Esophagus muscularis mucosa (tissue), 4 donors: ENCODE results near the gene RRH.

Experiments used
- EP300 ChIP-seq: sonication (generic); formaldehyde crosslinking; IDR thresholded peaks from one replicate; pipeline ENCODE4 v1.6.1; 2017; ENCODE audit warnings: antibody characterized with exemption
- POLR2A ChIP-seq: fragments of 450-650 bp; IDR thresholded peaks from one replicate; pipeline ENCODE4 v1.6.1; 2017; ENCODE audit warnings: antibody characterized with exemption, moderate library complexity, mild to moderate bottlenecking, low read depth
- POLR2AphosphoS5 ChIP-seq, 2 donors: sonication (generic); formaldehyde crosslinking; IDR thresholded peaks; one replicate each; pipeline ENCODE4 v1.6.1; 2017; ENCODE audit warnings: antibody characterized with exemption in 2 of 2
- TF ChIP-seq, protein P1 (sequence below), 3 experiments: fragments of 200-600 bp in 2 of 3; fragments of 450-650 bp in 1 of 3; sonication (generic) in 2 of 3; IDR thresholded peaks; one replicate each; pipeline ENCODE4 v1.5.1; 2017 to 2019; ENCODE audit warnings: antibody characterized with exemption in 3 of 3, mild to moderate bottlenecking in 2 of 3, moderate library complexity in 1 of 3

DNA sequence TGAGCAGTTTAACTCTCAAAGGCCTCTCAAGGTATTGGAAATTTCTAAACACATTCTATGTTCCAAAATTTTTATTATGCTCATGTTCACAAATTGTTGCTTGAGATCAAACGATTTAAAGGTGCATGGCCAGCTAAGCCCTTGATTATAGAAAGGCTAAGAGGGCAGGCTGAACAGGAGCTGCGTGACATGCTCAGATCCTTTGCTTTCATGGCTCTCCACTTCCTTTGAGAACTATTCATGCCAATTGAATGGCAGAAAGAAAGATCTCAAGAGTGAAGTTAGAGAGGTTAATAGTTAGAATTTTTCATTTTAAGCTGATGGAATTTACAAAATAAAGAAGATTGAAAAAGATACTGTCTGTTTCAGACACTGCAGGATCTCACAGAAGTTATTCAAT lies 20.7 kb downstream of the RRH start:
- TF ChIP-seq, protein P1, sequence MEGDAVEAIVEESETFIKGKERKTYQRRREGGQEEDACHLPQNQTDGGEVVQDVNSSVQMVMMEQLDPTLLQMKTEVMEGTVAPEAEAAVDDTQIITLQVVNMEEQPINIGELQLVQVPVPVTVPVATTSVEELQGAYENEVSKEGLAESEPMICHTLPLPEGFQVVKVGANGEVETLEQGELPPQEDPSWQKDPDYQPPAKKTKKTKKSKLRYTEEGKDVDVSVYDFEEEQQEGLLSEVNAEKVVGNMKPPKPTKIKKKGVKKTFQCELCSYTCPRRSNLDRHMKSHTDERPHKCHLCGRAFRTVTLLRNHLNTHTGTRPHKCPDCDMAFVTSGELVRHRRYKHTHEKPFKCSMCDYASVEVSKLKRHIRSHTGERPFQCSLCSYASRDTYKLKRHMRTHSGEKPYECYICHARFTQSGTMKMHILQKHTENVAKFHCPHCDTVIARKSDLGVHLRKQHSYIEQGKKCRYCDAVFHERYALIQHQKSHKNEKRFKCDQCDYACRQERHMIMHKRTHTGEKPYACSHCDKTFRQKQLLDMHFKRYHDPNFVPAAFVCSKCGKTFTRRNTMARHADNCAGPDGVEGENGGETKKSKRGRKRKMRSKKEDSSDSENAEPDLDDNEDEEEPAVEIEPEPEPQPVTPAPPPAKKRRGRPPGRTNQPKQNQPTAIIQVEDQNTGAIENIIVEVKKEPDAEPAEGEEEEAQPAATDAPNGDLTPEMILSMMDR (IDR thresholded peaks at IDR 0.05): no peak
- TF ChIP-seq EP300 (no peak), POLR2A (no peak), POLR2AphosphoS5 (IDR thresholded peaks at IDR 0.05) (no peak)
